ENCODE data around the gene CPSF2. TPM values are rescaled to one million over a fixed set of nuclear protein-coding genes. Genes with fewer than 3 reads are reported as not detected.
A peak's percentile ranks its signal among the peaks of the same experiment; 100 is the strongest.
"Not testable (repeated sequence)": the region's sequence is repeated elsewhere in the genome, so short reads cannot be mapped to it uniquely, and the experiment has no call there.

Gene CPSF2
- total RNA-seq, 1 experiment from 2014 or later = 116 TPM

DNA sequence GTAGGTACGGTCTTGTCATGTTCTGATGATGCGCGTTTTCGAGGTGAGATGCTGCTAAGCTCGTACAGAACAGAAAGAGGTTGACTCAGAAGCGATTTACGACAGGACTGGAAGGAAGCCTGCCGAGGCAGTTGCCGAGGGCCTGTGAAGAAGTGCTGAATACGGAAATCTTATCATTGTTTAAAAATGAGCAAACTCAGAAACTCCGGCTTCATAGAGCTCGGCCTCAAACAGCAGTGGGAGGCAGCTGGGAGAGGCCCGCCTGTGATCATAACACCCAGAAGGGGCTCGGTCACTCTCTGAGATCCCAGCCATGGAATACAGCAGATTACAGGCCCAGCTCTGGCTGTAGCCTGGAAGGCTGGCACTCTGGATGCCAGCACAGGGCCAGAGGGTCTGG, 87.4 kb downstream of the CPSF2 start:
- Mint-ChIP-seq H3K27me3 (ENCODE audit: insufficient read depth, unreplicated experiment) (no peaks in the 10 kb centered on the region), H3K4me1 (ENCODE audit: insufficient read depth, unreplicated experiment) (no peaks in the 10 kb centered on the region), H3K9me3 (ENCODE audit: unreplicated experiment) (no peaks in the 10 kb centered on the region), H3K27ac (ENCODE audit: low read depth, unreplicated experiment) (no peak overlapping the region), H3K36me3 (ENCODE audit: insufficient read depth, unreplicated experiment) (no peaks in the 10 kb centered on the region), H3K4me3 (ENCODE audit: unreplicated experiment) (no peak overlapping the region)
- no peak for DNase-seq (ENCODE audit: unreplicated experiment)
- CTCF ChIA-PET = interaction anchor here (0.8 kb wide), 1 partner anchor 254 kb away, joined by 3 read pairs; no protein-coding TSS in a partner anchor
- intact Hi-C loops (cut with micrococcal nuclease) = no loop called here
- POLR2A ChIA-PET = interaction anchor here (0.8 kb wide), 2 partner anchors 18 to 33 kb away, joined by 3 to 4 read pairs; no protein-coding TSS in a partner anchor
- BruUV-seq (replicated peaks) = no TSS peak
- TF ChIP-seq CTCF (IDR thresholded peaks at IDR 0.05; ENCODE audit: unreplicated experiment) = no peak

DNA sequence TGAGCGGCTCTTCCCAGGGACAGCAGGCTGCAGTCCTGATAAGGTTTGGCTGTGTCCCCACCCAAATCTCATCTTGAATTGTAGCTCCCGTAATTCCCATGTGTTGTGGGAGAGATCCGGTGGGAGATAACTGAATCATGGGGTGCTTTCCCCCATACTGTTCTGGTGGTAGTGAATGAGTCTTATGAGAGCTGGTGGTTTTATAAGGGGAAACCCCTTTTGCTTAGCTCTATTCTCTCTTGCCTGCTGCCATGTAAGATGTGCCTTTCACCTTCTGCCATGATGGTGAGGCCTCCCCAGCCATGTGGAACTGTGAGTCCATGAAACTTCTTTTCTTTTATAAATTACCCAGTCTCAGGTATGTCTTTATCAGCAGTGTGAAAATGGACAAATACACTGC, 91.4 kb downstream of the CPSF2 start:
- H3K27me3 Mint-ChIP-seq (ENCODE audit: insufficient read depth, unreplicated experiment); H3K4me3 Mint-ChIP-seq (ENCODE audit: unreplicated experiment); H3K36me3 Mint-ChIP-seq (ENCODE audit: insufficient read depth, unreplicated experiment); DNase-seq (ENCODE audit: unreplicated experiment); H3K9me3 Mint-ChIP-seq (ENCODE audit: unreplicated experiment); CTCF ChIA-PET; intact Hi-C loops (cut with micrococcal nuclease); H3K27ac Mint-ChIP-seq (ENCODE audit: low read depth, unreplicated experiment); POLR2A ChIA-PET; BruUV-seq (replicated peaks): not testable (repeated sequence)
- H3K4me1 Mint-ChIP-seq (ENCODE audit: insufficient read depth, unreplicated experiment) = peaks cover 11% of the 10 kb centered on the region

- H3K4me3 Mint-ChIP-seq (ENCODE audit: unreplicated experiment) = no peak overlapping the region
- ChIA-PET CTCF (interaction anchor here (0.7 kb wide), 1 partner anchor 29 kb away, joined by 3 read pairs; no protein-coding TSS in a partner anchor), POLR2A (no interaction called here)
- DNase-seq (ENCODE audit: unreplicated experiment) = peak; percentile 34
- BruUV-seq (replicated peaks) = no TSS peak
- intact Hi-C loops (cut with micrococcal nuclease) = no loop called here
- TF ChIP-seq CTCF (IDR thresholded peaks at IDR 0.05; ENCODE audit: unreplicated experiment) = no peak
- H3K27me3 Mint-ChIP-seq (ENCODE audit: insufficient read depth, unreplicated experiment) = peaks cover 7% of the 10 kb centered on the region
- no peaks in the 10 kb centered on the region for H3K9me3 Mint-ChIP-seq (ENCODE audit: unreplicated experiment)
- H3K27ac Mint-ChIP-seq (ENCODE audit: low read depth, unreplicated experiment) = no peak overlapping the region
- H3K36me3 Mint-ChIP-seq (ENCODE audit: insufficient read depth, unreplicated experiment) = no peaks in the 10 kb centered on the region
- peaks cover 11% of the 10 kb centered on the region for H3K4me1 Mint-ChIP-seq (ENCODE audit: insufficient read depth, unreplicated experiment)
These were observed 93.8 kb downstream of the CPSF2 start for GRCh38 chr14:92215579-92215978.

- no TSS peak for BruUV-seq (replicated peaks)
These were observed 96.2 kb downstream of the CPSF2 start for GRCh38 chr14:92217936-92218335.

More at GRCh38 chr14:92217936-92218335, 96.2 kb downstream of the CPSF2 start:
- intact Hi-C loops (cut with micrococcal nuclease) = no loop called here
- Mint-ChIP-seq H3K4me1 (ENCODE audit: insufficient read depth, unreplicated experiment) (peaks cover 11% of the 10 kb centered on the region), H3K4me3 (ENCODE audit: unreplicated experiment) (no peak overlapping the region), H3K36me3 (ENCODE audit: insufficient read depth, unreplicated experiment) (no peaks in the 10 kb centered on the region), H3K27me3 (ENCODE audit: insufficient read depth, unreplicated experiment) (peaks cover 8% of the 10 kb centered on the region), H3K27ac (ENCODE audit: low read depth, unreplicated experiment) (no peak overlapping the region), H3K9me3 (ENCODE audit: unreplicated experiment) (no peaks in the 10 kb centered on the region)
- CTCF ChIA-PET = interaction anchor here (0.7 kb wide), 1 partner anchor 406 kb away, joined by 3 read pairs; no protein-coding TSS in a partner anchor
- POLR2A ChIA-PET = interaction anchor here (0.7 kb wide), 1 partner anchor 459 kb away, joined by 3 read pairs; no protein-coding TSS in a partner anchor
- TF ChIP-seq CTCF (IDR thresholded peaks at IDR 0.05; ENCODE audit: unreplicated experiment) = no peak
- DNase-seq (ENCODE audit: unreplicated experiment) = no peak

Other genes with a start within 250 kb of the CPSF2 start
- 4.3 and 14.8 TPM in 2 replicates for gene FBLN5, start 174.3 kb upstream of the CPSF2 start, total RNA-seq (2022)
- 65.8 and 73.6 TPM in 2 replicates for gene TRIP11, start 81.9 kb upstream of the CPSF2 start, total RNA-seq (2022)
- 24.9 and 31.6 TPM in 2 replicates for gene ATXN3, start 15.4 kb upstream of the CPSF2 start, total RNA-seq (2022)
- 130 and 134 TPM in 2 replicates for gene NDUFB1, start 263 bp upstream of the CPSF2 start, total RNA-seq (2022)
- gene SLC24A4, start 201.2 kb downstream of the CPSF2 start, total RNA-seq (2022) = not detected in 2 replicates

Data from MCF 10A (cell line).